HepG2 (cell line): ENCODE data around the gene FAM240A. TPM values are rescaled to one million over a fixed set of nuclear protein-coding genes. Genes with fewer than 3 reads are reported as not detected.

Experiments
- ARID4A ChIP-seq: sonication (generic); formaldehyde crosslinking; IDR thresholded peaks from 2 replicates; pipeline ENCODE4 v1.5.0; 2020; ENCODE audit warnings: mild to moderate bottlenecking, missing genetic modification reagents, borderline replicate concordance
- BCL6 ChIP-seq: IDR thresholded peaks from 2 replicates; pipeline ENCODE4 v1.6.1; 2016; ENCODE audit warnings: missing genetic modification reagents, missing compliant biosample characterization
- CCDC6 ChIP-seq: sonication (generic); formaldehyde crosslinking; IDR thresholded peaks from 2 replicates; pipeline ENCODE4 v1.8.1; 2022; ENCODE audit warnings: mild to moderate bottlenecking, missing genetic modification reagents, moderate library complexity
- CEBPG ChIP-seq: IDR thresholded peaks from 2 replicates; pipeline ENCODE4 v1.6.1; 2016
- EEA1 ChIP-seq: sonication (generic); formaldehyde crosslinking; IDR thresholded peaks from 2 replicates; pipeline ENCODE4 v1.5.1; 2020; ENCODE audit warnings: mild to moderate bottlenecking, missing genetic modification reagents, borderline replicate concordance
- ELF3 ChIP-seq: IDR thresholded peaks from 2 replicates; pipeline ENCODE4 v1.6.1; 2016; ENCODE audit warnings: missing genetic modification reagents, missing compliant biosample characterization
- FOXA1 ChIP-seq, 2 experiments: fragments of 450-650 bp in 1 of 2; sonication (generic) in 1 of 2; formaldehyde crosslinking in 1 of 2; IDR thresholded peaks; 2 replicates each; pipeline versions ENCODE4 v1.4.0 to v1.6.1; 2016 to 2020; ENCODE audit warnings: missing genetic modification reagents in 1 of 2
- FOXP1 ChIP-seq, 2 experiments: fragments of 450-650 bp in 1 of 2; IDR thresholded peaks; 2 replicates each; pipeline ENCODE4 v1.6.1; 2017 to 2018; ENCODE audit warnings: antibody characterized with exemption in 1 of 2
- GABPA ChIP-seq, 2 experiments: IDR thresholded peaks; 2 replicates each; pipeline ENCODE4 v1.6.1; 2011 to 2016; ENCODE audit warnings: low read depth in 2 of 2, low read length in 1 of 2, missing biosample characterization in 1 of 2, missing genetic modification characterization in 1 of 2
- HMG20A ChIP-seq: IDR thresholded peaks from 2 replicates; pipeline ENCODE4 v1.6.1; 2016; ENCODE audit warnings: borderline replicate concordance
- HMG20B ChIP-seq: conservative IDR thresholded peaks from 2 replicates; pipeline ENCODE4 v1.6.1; 2016; ENCODE audit warnings: missing genetic modification reagents, missing compliant biosample characterization
- MED1 ChIP-seq: sonication (generic); formaldehyde crosslinking; IDR thresholded peaks from 2 replicates; pipeline ENCODE4 v1.4.0; 2020; ENCODE audit warnings: missing genetic modification reagents
- NR2F6 ChIP-seq, 2 experiments: IDR thresholded peaks; 2 replicates each; pipeline ENCODE4 v1.6.1; 2016; ENCODE audit warnings: antibody characterized with exemption in 1 of 2, mild to moderate bottlenecking in 1 of 2
- RCOR2 ChIP-seq: IDR thresholded peaks from 2 replicates; pipeline ENCODE4 v1.6.1; 2016; ENCODE audit warnings: missing biosample characterization, missing genetic modification reagents
- RORA ChIP-seq: sonication (generic); formaldehyde crosslinking; IDR thresholded peaks from 2 replicates; pipeline ENCODE4 v1.5.0; 2020; ENCODE audit warnings: mild to moderate bottlenecking, missing genetic modification reagents, moderate library complexity
- SKI ChIP-seq: fragments of 450-650 bp; IDR thresholded peaks from one replicate; pipeline ENCODE4 v1.6.1; 2018; ENCODE audit warnings: mild to moderate bottlenecking; ENCODE audit not compliant: partially characterized antibody
- SOX6 ChIP-seq, 2 experiments: fragments of 450-650 bp in 1 of 2; sonication (generic) in 1 of 2; formaldehyde crosslinking in 1 of 2; IDR thresholded peaks; 2 replicates each; pipeline versions ENCODE4 v1.4.0 to v1.6.1; 2017 to 2020; ENCODE audit warnings: antibody characterized with exemption in 1 of 2, mild to moderate bottlenecking in 1 of 2, missing genetic modification reagents in 1 of 2
- TARDBP ChIP-seq: sonication (generic); formaldehyde crosslinking; IDR thresholded peaks from 2 replicates; pipeline ENCODE4 v1.8.0; 2022; ENCODE audit warnings: mild to moderate bottlenecking, missing genetic modification reagents
- TEAD2 ChIP-seq: sonication (generic); formaldehyde crosslinking; IDR thresholded peaks from 2 replicates; pipeline ENCODE4 v1.9.0; 2021; ENCODE audit warnings: missing genetic modification reagents
- YY1 ChIP-seq: IDR thresholded peaks from 2 replicates; pipeline ENCODE4 v1.6.1; 2011; ENCODE audit warnings: low read length, low read depth, moderate library complexity, mild to moderate bottlenecking; ENCODE audit not compliant: insufficient read depth, insufficient replicate concordance
- ZNF484 ChIP-seq: sonication (generic); formaldehyde crosslinking; IDR thresholded peaks from 2 replicates; pipeline ENCODE4 v1.5.1; 2020; ENCODE audit warnings: mild to moderate bottlenecking, low read depth, missing genetic modification reagents, borderline replicate concordance
- ZNF564 ChIP-seq: sonication (generic); formaldehyde crosslinking; IDR thresholded peaks from 2 replicates; pipeline ENCODE4 v1.8.1; 2023; ENCODE audit warnings: mild to moderate bottlenecking, missing genetic modification reagents
- ZNF569 ChIP-seq: sonication (generic); formaldehyde crosslinking; IDR thresholded peaks from 2 replicates; pipeline ENCODE4 v1.5.0; 2020; ENCODE audit warnings: mild to moderate bottlenecking, missing genetic modification reagents, moderate library complexity, borderline replicate concordance
- ZNF614 ChIP-seq: IDR thresholded peaks from 2 replicates; pipeline ENCODE4 v1.6.1; 2018; ENCODE audit warnings: missing biosample characterization, missing genetic modification reagents, inconsistent platforms, borderline replicate concordance
- polyA plus RNA-seq, 8 experiments: library from polyadenylated mRNA; depleted of rRNA in 3 of 8; stranded (reverse) in 7 of 8; unstranded in 1 of 8; fragments of >200 nt; fragmentation: Illumina TruSeq in 4 of 8; extraction: Trizol in 4 of 8; gene quantifications; 2 replicates each; pipeline versions ENCODE4 v1.2.1 to v1.2.3, GENCODE V29; 2011 to 2016; ENCODE audit warnings: low read depth in 4 of 8, missing spikeins in 1 of 8, mixed read lengths in 1 of 8; ENCODE audit not compliant: insufficient read depth in 1 of 8
- total RNA-seq, 5 experiments: library from RNA; depleted of rRNA; stranded (reverse); fragments of >200 nt; fragmentation: Illumina TruSeq; extraction: Trizol; gene quantifications; 2 replicates each; pipeline ENCODE4 v1.2.3, GENCODE V29; 2016; ENCODE audit warnings: low read depth in 1 of 5

Gene FAM240A
- total and polyA plus RNA-seq, 2 of the 13 experiments (the other 11 are each of a cell fraction or from before 2014, with no cell fraction given), result not detected

DNA sequence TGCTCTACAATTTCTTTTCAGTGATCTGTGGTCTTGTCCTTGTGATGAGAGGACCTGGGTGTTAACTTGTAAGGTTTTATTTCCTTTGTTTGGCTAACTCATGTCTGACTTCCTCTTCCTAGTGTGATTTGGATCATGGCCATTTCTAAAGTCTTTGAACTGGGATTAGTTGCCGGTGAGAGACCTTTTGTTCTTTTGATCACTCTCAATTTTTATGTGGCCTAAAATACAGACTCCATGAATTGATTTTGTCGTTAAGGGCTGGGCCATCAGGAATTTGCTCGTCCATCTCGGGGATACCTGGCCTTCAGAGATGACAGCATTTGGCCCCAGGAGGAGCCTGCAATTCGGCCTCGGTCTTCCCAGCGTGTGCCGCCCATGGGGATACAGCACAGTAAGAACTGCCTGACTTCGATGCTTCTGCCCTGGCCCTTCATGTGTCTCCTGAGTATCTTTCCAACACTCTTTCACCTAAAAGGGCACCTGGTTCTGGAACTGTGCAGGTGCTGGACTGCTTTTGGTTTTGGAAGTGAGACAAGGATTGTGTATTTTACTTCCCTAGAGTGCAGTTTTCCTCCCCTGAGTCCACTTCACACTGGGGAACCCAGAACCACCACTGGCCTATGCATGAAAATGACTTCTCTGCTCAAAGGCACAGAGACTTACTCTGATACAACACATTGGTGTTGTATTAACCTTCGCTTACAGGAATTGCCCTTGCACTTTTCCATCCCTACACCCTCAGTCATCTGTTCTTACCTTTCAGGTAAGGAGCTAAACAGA lies 33.2 kb upstream of the FAM240A start (continued):
- TF ChIP-seq YY1 (no peak), FOXA1 (IDR thresholded peaks at IDR 0.05) (no peak), FOXA1 (CRISPR knock-in tag; IDR thresholded peaks at IDR 0.05) (peak; percentile 61; the same call in 1 of the 2 replicates), HMG20A (CRISPR knock-in tag) (peak; percentile 68), RORA (CRISPR knock-in tag) (no peak), SOX6 (IDR thresholded peaks at IDR 0.05) (no peak), SOX6 (CRISPR knock-in tag; IDR thresholded peaks at IDR 0.05) (peak; percentile 95), ELF3 (CRISPR knock-in tag) (peak; percentile 91), TEAD2 (CRISPR knock-in tag) (no peak), RCOR2 (CRISPR knock-in tag) (peak; percentile 60; the same call in 1 of the 2 replicates), EEA1 (CRISPR knock-in tag) (no peak), SKI (peak; percentile 40), NR2F6 (IDR thresholded peaks at IDR 0.05) (peak; percentile 53), NR2F6 (CRISPR knock-in tag; IDR thresholded peaks at IDR 0.05) (peak; percentile 67), BCL6 (CRISPR knock-in tag) (peak; percentile 64; the same call in 1 of the 2 replicates), GABPA (IDR thresholded peaks at IDR 0.05; ENCODE audit: low read depth, low read length) (no peak), GABPA (CRISPR knock-in tag; IDR thresholded peaks at IDR 0.05; ENCODE audit: low read depth) (peak; percentile 55), ZNF564 (CRISPR knock-in tag) (0 out of 2 replicates have a peak, but pooled peaks have one; percentile 30), CCDC6 (CRISPR knock-in tag) (no peak), CEBPG (CRISPR knock-in tag) (peak; percentile 26), HMG20B (CRISPR knock-in tag) (peak; percentile 74; the same call in 1 of the 2 replicates), ZNF484 (no peak), ZNF614 (0 out of 2 replicates have a peak, but pooled peaks have one; percentile 16), FOXP1 (IDR thresholded peaks at IDR 0.05) (no peak), FOXP1 (CRISPR knock-in tag; IDR thresholded peaks at IDR 0.05) (peak; percentile 39; the same call in 1 of the 2 replicates), MED1 (CRISPR knock-in tag) (peak; percentile 80), ARID4A (CRISPR knock-in tag) (peak; percentile 18; the same call in 1 of the 2 replicates), TARDBP (CRISPR knock-in tag) (peak; percentile 43; the same call in 1 of the 2 replicates), ZNF569 (CRISPR knock-in tag) (no peak)
